ENCODE measurements around the gene OR52M1.

OR52M1 gene

DNA sequence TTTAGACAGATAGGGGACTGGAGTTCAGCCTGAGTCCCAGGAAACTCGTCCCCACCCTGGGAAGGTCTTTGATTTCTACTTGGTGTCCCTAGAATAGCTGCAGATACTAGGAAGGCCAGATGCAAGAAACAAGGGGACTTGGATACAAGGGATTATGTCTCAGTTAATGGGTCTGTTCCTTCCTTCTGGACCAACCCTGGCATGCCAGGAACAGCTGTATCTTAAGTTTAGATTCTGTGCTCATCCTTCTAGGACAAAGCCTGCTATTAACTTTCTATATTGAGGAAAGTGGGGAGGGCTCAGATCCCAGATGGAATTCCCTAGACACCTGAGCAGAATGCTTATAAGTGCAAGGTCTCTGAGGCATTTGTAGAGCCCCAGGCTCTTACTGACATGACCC, 3.9 kb upstream of the OR52M1 start:
- H3K4me1 ChIP-seq (ENCODE audit: control insufficient read depth, low read length) = no peaks in the 10 kb centered on the region
- H3F3A ChIP-seq (ENCODE audit: control insufficient read depth, insufficient read depth) = no peaks in the 10 kb centered on the region
- no peaks in the 10 kb centered on the region for H3K36me3 ChIP-seq (ENCODE audit: control insufficient read depth, low read length)
- H3K27me3 ChIP-seq (ENCODE audit: control insufficient read depth, low read length) = 0 out of 2 replicates have a peak, but pooled peaks cover 3% of the 10 kb centered on the region
- no peak for TF ChIP-seq CTCF (IDR thresholded peaks at IDR 0.05; ENCODE audit: low read depth, low read length, poor library complexity, severe bottlenecking)
- no peak for TF ChIP-seq EZH2phosphoT487 (IDR thresholded peaks at IDR 0.05; ENCODE audit: borderline replicate concordance, low read length)
- no peak overlapping the region for H3K4me3 ChIP-seq (ENCODE audit: low read length)
- no peaks in the 10 kb centered on the region for H4K20me1 ChIP-seq (ENCODE audit: control insufficient read depth, insufficient read depth, low read depth, low read length)
- H3K9me2 ChIP-seq (replicated peaks; ENCODE audit: control insufficient read depth, low read length) = no peaks in the 10 kb centered on the region
- no peak overlapping the region for H3K27ac ChIP-seq (ENCODE audit: low read depth, low read length)
- H3K79me2 ChIP-seq (ENCODE audit: control insufficient read depth, low read length) = no peaks in the 10 kb centered on the region
- no peak overlapping the region for H3K4me2 ChIP-seq (ENCODE audit: low read length)
- H3K9me3 ChIP-seq (ENCODE audit: control insufficient read depth, insufficient read depth, low read length) = no peaks in the 10 kb centered on the region

DNA sequence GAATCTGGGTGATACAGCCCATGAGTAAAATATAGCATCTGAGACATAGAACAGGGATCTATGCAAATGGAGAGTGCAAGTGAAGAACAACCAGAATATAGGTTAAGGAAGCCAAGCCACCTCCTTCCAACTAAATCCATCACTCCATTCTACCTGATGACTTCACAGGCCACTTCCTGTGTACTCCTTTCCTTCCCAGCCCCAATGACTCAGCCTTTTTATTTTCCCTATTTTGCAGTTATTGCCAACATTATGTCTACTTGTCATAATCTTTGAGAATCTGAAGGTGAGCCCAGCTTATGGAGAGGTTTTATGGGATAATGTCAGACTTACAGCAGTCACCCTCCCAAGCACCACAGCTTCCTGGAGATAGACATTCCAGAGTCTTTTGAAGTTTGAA, 1.4 kb upstream of the OR52M1 start:
- H3K27me3 ChIP-seq (ENCODE audit: control insufficient read depth, low read length) = 0 out of 2 replicates have a peak, but pooled peaks cover 3% of the 10 kb centered on the region
- no peak for TF ChIP-seq CTCF (IDR thresholded peaks at IDR 0.05; ENCODE audit: low read depth, low read length, poor library complexity, severe bottlenecking)
- TF ChIP-seq EZH2phosphoT487 (IDR thresholded peaks at IDR 0.05; ENCODE audit: borderline replicate concordance, low read length) = no peak
- no peaks in the 10 kb centered on the region for H3K79me2 ChIP-seq (ENCODE audit: control insufficient read depth, low read length)
- no peak overlapping the region for H3K4me2 ChIP-seq (ENCODE audit: low read length)
- no peaks in the 10 kb centered on the region for H3F3A ChIP-seq (ENCODE audit: control insufficient read depth, insufficient read depth)
- H4K20me1 ChIP-seq (ENCODE audit: control insufficient read depth, insufficient read depth, low read depth, low read length) = no peaks in the 10 kb centered on the region
- no peaks in the 10 kb centered on the region; the same call in 1 of the 2 replicates for H3K9me2 ChIP-seq (replicated peaks; ENCODE audit: control insufficient read depth, low read length)
- no peaks in the 10 kb centered on the region for H3K9me3 ChIP-seq (ENCODE audit: control insufficient read depth, insufficient read depth, low read length)
- H3K4me1 ChIP-seq (ENCODE audit: control insufficient read depth, low read length) = no peaks in the 10 kb centered on the region
- no peaks in the 10 kb centered on the region for H3K36me3 ChIP-seq (ENCODE audit: control insufficient read depth, low read length)
- H3K4me3 ChIP-seq (ENCODE audit: low read length) = no peak overlapping the region
- no peak overlapping the region for H3K27ac ChIP-seq (ENCODE audit: low read depth, low read length)

- no peaks in the 10 kb centered on the region for H3K36me3 ChIP-seq (ENCODE audit: control insufficient read depth, low read length)
- H3K4me1 ChIP-seq (ENCODE audit: control insufficient read depth, low read length) = no peaks in the 10 kb centered on the region
- no peaks in the 10 kb centered on the region for H4K20me1 ChIP-seq (ENCODE audit: control insufficient read depth, insufficient read depth, low read depth, low read length)
- H3K9me3 ChIP-seq (ENCODE audit: control insufficient read depth, insufficient read depth, low read length) = no peaks in the 10 kb centered on the region
- TF ChIP-seq CTCF (IDR thresholded peaks at IDR 0.05; ENCODE audit: low read depth, low read length, poor library complexity, severe bottlenecking) (no peak), EZH2phosphoT487 (IDR thresholded peaks at IDR 0.05; ENCODE audit: borderline replicate concordance, low read length) (no peak)
- H3K4me3 ChIP-seq (ENCODE audit: low read length) = no peak overlapping the region
- no peak overlapping the region for H3K4me2 ChIP-seq (ENCODE audit: low read length)
- H3K27ac ChIP-seq (ENCODE audit: low read depth, low read length) = no peak overlapping the region
- H3K79me2 ChIP-seq (ENCODE audit: control insufficient read depth, low read length) = no peaks in the 10 kb centered on the region
- no peaks in the 10 kb centered on the region; the same call in 1 of the 2 replicates for H3K9me2 ChIP-seq (replicated peaks; ENCODE audit: control insufficient read depth, low read length)
- no peaks in the 10 kb centered on the region for H3F3A ChIP-seq (ENCODE audit: control insufficient read depth, insufficient read depth)
- no peaks in the 10 kb centered on the region for H3K27me3 ChIP-seq (ENCODE audit: control insufficient read depth, low read length)
Measured at GRCh38 chr11:4546878-4547277, 1.9 kb downstream of the OR52M1 start.
